GM12865 (cell line): Measurements from ENCODE around the gene LAMA5.

Experiments
- DNase-seq: peaks from one replicate; pipeline ENCODE4 v3.0.0; 2010; ENCODE audit warnings: low read depth
- H3K4me3 ChIP-seq: 2 replicates; pipeline ENCODE4 v1.5.1; 2011; ENCODE audit warnings: mild to moderate bottlenecking, low read depth, low read length, control low read depth
- CTCF ChIP-seq: IDR thresholded peaks from 2 replicates; pipeline ENCODE4 v1.5.1; 2011; ENCODE audit warnings: low read length, control low read depth, low read depth, inconsistent platforms; ENCODE audit not compliant: insufficient read depth; ENCODE audit errors: missing control alignments

The LAMA5 gene

GRCh38 chr20:62387933-62388635, 21.0 kb upstream of the LAMA5 start:
- peak overlapping the region; percentile 74 for H3K4me3 ChIP-seq
- TF ChIP-seq CTCF, result no peak
- no peak for DNase-seq

- TF ChIP-seq CTCF, result no peak
- DNase-seq, result peak; percentile 43
- peak overlapping the region; percentile 74 for H3K4me3 ChIP-seq
Measured at GRCh38 chr20:62387219-62387913, 20.3 kb upstream of the LAMA5 start.

- no peak for TF ChIP-seq CTCF
- DNase-seq, result peak; percentile 96
- peak within 1 kb of the TSS; percentile 74 for H3K4me3 ChIP-seq
Measured at GRCh38 chr20:62386383-62387218, 19.5 kb upstream of the LAMA5 start, which contains the start of gene RPS21. Gene RPS21, plus strand, starts transcription at chr20:62387103. Its CDS starts 236 bp downstream, at chr20:62387339.

GRCh38 chr20:62382306-62383198, 15.4 kb upstream of the LAMA5 start:
- peak; percentile 98 for TF ChIP-seq CTCF
- peak; percentile 88 for DNase-seq

GRCh38 chr20:62381842-62382241, 14.7 kb upstream of the LAMA5 start:
- no peak for DNase-seq
- H3K4me3 ChIP-seq, result no peak overlapping the region
- TF ChIP-seq CTCF, result no peak

More at GRCh38 chr20:62382306-62383198, 15.4 kb upstream of the LAMA5 start:
- H3K4me3 ChIP-seq, result no peak overlapping the region
